NK-92 treated with Interleukin-12 subunit alpha and Interleukin-12 subunit beta, amount 100 ng/mL, for 24 hours (cell line): ENCODE results near the gene CCNT1.
"Not testable (repeated sequence)": the region's sequence is repeated elsewhere in the genome, so short reads cannot be mapped to it uniquely, and the experiment has no call there.

ENCODE experiments used
- DNase-seq: peaks from one replicate; lab custom pipeline; 2025; lab: John Stamatoyannopoulos, UW

Gene CCNT1

DNA sequence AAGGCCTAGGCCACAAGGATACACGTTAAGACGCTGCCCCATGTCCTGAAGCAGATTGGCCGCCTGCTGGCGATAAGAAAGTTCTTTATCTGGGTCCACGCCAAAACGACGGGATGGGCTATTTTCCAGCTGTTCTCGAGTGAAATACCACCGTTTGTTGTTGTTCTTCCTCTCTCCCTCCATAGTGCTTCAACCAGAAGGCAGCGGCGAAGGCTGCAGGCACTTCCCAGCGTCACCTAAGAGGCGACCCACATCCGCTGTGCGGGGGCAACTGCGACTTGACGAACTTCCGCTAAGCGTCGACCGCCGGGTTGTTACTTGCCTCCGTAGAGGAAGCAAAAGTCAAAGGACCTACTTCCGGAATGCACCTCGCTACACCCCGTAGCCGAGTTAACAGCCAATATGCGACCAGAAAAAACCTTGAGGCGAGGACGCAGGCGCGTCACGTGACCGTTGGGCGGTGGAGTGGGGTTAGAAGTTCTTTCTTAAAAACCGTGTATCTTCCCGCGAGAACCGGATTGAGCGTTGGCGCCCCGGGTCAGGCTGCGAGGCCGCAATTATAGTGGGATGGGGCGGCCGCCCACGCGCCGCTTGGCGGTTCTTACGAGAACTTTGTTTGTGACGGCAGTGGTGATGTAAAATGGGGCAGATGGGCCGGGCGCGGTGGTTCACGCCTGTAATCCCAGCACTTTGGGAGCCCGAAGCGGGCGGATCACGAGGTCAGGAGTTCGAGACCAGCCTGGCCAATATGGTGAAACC lies at the start of gene CCNT1:
CCNT1 (minus strand) TSS at position 215 of the 759 bp plus-strand sequence; CDS start at position 183, 32 bp downstream.
- peak; percentile 95 for DNase-seq

DNA sequence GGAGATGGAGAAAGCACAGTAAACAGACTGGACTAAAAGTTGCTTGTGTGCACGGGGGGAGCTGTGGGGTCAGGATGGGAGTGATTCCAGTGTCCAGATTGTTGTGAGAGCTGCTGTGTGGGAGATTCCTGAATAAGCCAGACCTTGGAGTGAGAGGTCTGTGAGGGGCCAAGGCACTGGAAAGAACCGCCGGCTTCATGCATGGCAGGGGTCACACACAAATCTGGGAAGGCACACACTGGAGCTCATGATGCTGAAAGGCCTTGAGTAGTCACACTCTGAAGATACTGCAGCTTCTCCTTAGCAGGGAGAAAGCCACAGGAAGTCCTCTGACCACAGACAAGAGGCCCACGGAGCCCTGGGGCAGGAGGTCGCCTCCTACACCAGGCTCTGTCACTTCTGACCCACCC lies 49.3 kb upstream of the CCNT1 start:
- DNase-seq, result peak; percentile 39

DNA sequence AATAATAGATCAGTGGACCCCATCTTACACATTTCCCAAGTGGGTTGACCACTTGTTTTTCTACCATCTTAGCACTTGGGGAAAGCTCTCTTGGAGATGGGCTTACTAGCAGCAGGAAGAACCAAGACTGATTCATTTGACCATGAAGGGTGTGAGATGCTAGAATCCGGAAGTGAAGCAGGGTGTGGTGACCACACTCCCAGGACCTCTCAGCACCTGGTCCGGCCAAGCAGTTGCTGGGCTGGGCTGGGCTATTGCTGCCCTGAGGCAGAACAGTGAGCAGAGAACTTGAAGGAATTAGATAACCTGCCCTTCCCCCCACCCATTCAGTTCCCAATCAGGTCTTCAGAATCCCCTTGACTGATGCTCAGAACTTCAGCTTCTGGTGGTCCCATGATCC lies 48.0 kb upstream of the CCNT1 start:
- no peak for DNase-seq

DNA sequence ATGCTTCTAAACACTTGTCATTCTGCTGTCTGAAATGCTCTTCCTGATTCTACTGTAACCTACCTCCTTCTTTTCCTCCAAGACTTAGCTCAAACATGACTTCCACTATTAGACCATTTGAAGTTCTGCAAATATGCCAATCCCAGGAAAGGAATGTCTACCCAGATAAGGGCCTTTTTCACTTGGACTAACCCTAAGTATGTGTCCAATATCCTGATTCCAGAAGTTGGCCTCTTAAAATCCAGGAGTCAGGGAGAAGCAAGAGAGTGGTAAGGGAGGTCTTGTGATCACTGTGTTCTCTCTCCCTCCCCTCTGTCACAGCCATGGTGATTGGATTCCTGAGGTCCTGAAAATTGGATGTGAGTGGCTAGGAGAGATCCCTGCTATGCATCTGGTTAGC lies 42.2 kb upstream of the CCNT1 start:
- no peak for DNase-seq

DNA sequence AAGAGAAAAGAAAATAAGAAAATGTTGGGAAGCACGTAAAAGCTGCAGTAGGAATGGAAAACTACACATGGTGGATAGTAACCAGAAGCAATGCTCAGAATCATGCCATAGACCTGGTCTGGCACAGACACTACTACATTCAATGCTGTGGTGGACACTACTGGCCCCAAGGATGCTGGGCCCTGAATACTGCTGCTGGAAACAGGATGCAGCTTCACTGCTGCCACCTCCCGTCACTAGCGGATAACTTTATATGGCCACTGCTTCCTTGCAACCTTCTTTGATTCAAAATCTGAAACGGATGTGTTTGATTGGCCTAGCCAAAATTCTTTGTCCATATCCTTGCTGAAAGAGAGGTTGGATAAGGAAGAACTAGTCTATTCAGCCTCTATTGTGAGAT lies 41.7 kb upstream of the CCNT1 start:
- no peak for DNase-seq

DNA sequence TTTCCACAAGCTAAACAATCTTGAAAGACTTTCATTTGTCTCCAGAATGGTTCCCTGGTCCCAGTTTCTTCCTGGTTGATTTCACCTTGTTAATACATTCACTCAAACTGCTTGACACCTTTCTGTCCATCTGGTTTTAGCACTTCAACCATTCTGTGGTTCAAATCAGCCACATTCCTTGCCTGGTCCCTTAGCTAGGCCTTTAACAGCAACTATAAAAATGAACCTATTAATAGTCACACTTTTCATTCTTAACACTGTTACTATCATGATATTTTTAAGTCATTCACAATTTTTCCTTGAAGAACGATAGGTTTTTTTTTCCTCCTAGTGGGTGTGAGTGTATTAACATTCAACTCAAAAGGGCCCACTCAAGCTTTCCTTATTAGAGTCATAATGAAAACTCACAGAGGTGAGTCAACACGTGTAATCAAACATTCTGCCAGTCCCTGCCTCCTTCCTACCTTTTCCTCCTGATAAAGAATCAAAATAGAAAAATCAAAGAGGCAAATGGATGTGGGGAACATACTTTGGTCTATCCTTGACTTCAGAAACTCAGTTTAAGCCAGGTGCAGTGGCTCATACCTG lies 34.4 kb upstream of the CCNT1 start:
- DNase-seq, result no peak

DNA sequence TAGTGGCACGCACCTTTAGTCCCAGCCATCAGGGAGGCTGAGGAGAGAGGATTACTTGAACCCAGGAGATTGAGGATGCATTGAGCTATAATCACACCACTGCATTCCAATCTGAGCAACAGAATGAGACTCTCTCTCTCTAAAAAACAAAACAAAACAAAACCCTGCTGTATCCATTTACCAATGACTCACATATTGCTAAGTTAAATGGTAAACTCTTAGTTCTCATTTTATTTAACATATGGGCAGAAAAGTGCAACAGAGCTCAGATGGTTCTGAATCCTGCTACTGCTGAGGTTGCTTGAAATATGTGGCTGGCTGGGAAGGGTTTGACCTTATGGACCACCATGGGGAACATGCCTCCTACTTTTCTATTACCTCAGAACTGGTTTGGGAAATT lies 33.7 kb upstream of the CCNT1 start:
- no peak for DNase-seq

DNA sequence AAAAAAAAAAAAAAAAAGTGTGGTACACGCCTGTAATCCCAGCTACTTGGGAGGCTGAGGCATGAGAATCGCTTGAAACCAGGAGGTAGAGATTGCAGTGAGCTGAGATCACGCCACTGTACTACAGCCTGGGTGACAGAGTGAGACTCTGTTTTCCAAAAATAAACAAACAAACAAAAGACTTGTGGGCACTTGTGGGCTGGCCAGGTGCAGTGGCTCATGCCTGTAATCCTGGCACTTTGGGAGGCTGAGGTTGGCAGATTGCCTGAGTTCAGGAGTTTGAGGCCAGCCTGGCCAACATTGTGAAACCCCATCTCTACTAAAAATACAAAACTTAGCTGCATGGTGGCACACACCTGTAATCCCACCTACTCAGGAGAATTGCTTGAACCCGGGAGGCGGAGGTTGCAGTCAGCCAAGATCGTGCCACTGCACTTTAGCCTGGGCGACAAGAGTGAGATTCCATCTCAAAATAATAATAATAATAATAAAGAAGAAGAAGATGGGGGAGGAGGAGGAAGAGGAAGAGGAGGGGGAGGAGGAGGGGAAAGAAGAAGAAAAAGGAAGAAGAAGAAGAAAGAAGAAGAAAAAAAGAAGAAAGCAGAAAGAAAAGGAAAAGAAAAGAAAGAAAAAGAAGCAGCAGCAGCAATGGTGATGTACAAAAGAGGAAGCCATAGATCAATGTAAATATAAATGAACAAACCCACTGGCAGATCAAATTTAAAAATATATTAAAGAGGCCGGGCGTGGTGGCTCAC lies 27.9 kb upstream of the CCNT1 start:
- DNase-seq, result no peak

DNA sequence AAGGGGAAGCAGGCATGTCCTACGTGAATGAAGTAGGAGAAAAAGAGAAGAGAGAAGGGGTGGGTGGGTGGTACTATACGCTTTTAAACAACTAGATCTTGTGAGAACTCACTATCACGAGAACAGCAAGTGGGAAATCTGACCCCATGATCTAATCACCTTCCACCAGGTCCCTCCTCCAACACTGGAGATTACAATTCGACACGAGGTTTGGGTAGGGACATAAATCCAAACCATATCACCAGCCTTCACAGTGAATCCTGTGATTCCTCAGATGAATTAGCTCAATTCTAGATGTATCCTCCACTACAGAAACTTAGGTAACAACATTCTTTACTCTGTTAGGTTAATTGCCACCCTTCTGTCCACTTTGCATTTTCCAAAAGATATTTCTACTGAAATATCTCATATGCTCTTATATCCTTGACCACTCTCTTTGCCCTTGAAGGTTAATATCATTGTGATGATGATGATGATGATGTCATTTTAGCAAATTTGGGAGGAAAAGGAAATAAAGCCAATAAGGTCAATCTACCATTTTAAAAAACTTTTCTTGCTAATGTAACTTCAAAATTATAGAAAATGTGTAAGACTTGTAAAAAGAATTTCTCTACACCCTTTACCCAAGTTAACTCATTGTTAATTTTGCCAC lies 23.2 kb upstream of the CCNT1 start:
- DNase-seq, result no peak

DNA sequence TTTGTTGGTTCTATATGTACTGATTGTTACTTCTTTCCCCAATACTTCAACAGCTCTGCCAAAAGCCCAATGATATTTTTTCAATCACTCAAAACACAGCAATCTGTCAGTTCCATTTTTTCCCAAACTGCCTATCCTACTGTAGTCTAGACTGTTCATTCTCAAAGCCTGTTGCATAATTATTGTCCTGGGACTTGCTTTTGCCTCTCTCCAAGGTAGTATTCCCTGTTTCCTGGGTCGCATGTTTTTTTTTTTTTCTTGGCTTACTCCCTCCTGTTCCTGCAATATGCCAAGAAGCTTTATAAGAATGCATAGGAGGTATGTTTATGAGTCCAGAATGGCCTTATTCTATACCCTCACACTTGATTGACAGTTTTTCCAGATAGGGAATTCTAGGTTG lies 19.9 kb upstream of the CCNT1 start:
- no peak for DNase-seq

DNA sequence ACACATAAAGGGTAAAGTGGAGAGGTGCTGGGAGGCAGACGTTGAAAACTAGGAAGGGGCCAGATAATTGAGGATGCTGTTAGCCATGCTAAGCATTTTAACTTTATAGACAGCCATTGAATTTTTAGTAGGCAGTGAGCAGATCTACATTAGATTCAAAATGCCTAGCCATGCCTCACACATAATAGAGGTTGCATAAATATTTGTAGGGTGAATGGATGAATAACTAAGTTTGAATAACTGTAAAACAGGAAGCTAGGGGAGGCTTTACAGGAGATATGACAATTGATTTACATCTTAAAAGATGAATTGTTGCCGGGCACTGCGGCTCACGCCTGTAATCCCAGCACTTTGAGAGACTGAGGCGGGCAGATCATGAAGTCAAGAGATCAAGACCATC lies 12.3 kb upstream of the CCNT1 start:
- no peak for DNase-seq

DNA sequence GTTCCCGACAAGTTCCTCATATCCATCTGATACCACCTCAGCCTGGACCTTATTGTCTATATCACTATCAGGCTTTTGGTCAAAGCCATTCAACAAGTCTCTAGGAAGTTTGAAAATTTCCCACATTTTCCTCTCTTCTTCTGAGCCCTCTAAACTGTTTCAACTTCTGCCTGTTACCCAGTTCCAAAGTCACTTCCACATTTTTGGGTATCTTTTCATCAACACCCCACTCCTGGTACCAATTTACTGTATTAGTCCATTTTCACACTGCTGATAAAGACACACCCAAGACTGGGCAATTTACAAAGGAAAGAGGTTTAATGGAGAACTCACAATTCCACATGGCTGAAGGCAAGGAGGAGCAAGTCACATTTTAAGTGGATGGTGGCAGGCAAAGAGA lies 4.2 kb upstream of the CCNT1 start:
- DNase-seq, result not testable (repeated sequence)

DNA sequence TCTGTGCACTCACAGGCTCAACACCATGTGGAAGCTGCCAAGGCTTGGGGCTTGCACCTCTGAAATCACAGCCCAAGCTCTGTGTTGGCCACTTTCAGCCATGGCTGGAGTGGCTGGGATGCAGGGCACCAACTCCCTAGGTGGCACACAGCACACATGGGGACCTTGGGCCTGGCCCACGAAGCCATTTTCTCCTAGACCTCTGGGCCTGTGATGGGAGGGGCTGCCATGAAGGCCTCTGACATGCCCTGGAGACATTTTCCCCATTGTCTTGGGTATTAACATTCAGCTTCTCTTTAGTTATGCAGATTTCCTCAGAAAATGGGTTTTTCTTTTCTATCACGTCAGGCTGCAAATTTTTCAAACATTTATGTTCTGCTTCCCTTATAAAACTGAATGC lies 3.7 kb upstream of the CCNT1 start:
- DNase-seq, result not testable (repeated sequence)

DNA sequence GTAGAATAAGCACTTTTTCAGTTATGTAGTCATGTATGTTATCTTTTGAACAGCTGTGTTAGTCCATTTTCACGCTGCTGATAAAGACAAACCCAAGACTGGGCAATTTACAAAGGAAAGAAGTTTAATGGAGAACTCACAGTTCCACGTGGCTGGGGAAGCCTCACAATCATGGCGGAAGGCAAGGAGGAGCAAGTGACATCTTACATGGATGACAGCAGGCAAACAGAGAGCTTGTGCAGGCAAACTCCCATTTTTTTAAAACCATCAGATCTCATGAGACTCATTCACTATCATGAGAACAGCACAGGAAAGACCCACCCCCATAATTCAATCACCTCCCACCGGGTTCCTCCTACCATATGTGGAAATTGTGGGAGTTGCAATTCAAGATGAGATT lies 2.5 kb upstream of the CCNT1 start:
- DNase-seq, result not testable (repeated sequence)

DNA sequence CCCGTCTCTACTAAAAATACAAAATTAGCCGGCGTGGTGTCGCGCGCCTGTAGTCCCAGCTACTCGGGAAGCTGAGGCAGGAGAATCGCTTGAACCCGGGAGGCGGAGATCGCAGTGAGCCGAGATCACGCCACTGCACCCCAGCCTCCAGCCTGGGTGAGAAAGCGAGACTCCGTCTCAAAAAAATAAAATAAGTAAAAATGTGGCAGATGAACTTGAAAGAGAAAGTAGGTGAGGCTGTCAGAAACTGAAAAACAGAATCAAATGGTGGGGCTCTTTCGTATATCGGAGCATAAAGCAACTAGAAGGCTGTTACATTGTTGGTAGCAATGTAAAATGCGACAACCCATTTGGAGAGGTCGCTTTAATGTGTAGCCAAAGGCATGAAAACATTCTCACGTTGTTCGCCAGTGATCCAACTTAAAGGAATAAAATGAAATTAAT lies 767 bp upstream of the CCNT1 start:
- no peak for DNase-seq

DNA sequence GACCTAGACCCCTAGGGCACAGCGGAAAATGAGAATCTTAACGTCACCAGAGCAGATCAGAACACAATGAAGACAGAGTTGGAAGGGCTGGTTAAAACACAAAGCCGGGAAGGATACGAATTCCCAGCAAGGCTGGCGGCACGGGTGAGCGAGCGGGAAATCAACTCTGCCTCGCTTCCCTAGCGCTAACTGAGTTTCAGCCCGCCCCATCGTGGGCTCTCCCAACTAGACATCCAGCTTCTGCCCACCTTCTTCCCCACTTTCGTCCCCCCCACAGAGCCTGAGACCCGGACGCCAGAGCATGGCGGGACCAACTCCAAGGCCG lies 377 bp downstream of the CCNT1 start:
- DNase-seq, result no peak

DNA sequence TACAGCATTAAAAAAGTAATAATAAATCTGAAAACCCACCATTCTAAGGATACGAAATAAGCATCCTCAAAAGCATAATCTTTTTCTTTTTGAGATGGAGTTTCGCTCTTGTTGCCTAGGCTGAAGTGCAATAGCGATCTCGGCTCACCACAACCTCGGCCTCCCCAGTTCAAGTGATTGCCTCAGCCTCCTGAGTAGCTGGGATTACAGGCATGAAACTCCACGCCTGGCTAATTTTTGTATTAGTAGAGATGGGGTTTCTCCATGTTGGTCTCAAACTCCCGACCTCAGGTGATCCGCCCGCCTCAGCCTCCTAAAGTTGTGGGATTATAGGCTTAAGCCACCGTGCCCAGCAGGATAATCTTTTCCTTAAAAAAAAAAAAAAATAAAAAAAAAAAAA lies 4.3 kb downstream of the CCNT1 start:
- DNase-seq, result no peak

DNA sequence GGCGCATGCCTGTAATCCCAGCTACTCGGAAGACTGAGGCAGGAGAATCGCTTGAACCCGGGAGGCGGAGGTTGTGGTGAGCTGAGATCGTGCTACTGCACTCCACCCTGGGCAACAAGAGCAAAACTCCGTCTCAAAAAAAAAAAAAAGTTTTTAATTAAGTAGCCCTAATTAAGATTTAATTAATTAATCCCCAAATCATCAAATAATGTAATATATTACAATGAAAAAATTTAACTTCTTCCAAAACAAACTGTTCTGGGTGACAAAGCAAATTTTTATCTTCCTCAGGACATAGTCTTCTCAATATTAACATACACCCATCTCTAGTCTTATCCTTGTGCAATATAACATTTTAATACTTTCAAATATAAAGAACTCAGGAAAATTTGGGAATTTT lies 17.7 kb downstream of the CCNT1 start:
- DNase-seq, result not testable (repeated sequence)

DNA sequence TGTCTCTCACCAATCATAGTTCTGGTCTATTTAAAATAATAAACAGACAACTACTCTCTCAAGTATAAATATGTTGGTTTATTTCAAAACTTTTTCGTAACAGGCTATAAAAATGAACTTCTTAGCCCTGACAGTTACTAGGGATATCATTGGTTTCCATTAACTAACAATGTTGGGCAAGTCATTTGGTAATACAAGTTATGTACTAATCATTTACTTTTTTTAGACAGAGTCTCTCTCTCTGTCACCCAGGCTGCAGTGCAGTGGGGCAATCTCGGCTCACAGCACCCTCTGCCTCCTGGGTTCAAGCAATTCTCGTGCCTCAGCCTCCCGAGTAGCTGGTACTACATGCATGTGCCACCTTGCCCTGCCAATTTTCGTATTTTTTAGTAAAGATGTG lies 19.9 kb downstream of the CCNT1 start:
- no peak for DNase-seq

DNA sequence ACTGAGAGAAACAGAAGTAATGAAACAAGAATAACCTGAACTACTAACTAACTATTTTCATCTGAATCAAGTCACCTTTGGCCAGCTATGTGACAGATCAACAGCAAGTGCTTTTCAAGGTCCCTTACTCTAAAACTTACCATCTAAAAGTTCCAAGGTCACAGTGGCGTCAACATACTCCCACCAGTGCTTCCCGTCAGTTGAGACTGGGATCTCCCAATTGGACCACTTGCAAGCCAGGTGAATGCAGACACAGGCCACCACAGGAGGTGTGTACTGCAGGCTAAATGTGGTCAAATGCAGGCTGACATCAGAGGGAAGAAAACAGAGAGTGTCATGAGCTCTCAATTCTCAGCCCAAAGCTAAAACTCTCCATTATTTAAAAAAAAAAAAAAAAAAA lies 20.6 kb downstream of the CCNT1 start:
- DNase-seq, result no peak

DNA sequence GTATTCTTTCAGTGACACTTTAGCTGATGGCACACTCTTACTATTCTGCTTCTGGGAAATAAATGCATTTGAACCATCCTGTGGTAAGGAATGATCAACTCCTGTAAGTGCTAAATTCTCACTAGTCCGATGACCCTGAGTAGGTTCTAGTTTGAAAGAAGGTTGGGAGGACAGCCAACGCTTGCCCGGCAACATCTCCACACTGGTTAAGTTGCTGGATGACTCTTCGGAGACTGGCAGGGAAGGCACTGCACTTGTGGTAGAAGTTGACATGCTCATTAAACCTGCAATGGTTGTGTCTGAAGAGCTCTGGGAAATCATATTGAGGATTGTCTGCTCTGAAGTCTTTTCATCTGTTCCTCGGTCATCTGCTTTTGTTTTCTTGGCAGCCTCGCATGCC lies 22.5 kb downstream of the CCNT1 start:
- DNase-seq, result no peak

DNA sequence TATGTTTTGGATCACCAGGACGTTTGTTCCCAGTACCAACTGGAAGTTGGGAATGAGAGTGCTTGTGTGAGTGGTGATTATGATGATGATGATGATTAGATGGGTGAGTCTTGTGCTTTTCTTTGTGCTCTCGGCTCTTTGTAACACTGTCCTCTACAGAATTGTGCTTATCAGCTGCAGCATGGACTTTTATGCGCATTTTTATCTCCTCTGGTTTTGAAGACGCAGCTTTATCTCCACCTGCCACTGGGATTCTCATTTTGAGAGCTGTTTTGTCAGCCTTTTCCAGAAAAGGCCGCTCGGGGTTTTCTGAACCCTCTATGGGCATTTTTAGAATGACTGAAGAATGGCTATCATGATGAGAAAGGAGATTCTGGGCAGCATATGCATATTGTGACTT lies 22.9 kb downstream of the CCNT1 start:
- no peak for DNase-seq
